Loucy (cell line): Measurements from ENCODE around the gene CXorf49B.
"Not testable (repeated sequence)": the region's sequence is repeated elsewhere in the genome, so short reads cannot be mapped to it uniquely, and the experiment has no call there.

Experiments
- H2AFZ ChIP-seq: fragments of 200-600 bp; sonication (generic); 2 replicates; pipeline ENCODE4 v1.6.0; 2016; ENCODE audit warnings: antibody characterized with exemption, mild to moderate bottlenecking, low read length, moderate library complexity
- H3F3A ChIP-seq: fragments of 200-600 bp; 2 replicates; pipeline ENCODE4 v1.6.0; 2016; ENCODE audit warnings: antibody characterized with exemption, low read depth, mild to moderate bottlenecking
- H3K27me3 ChIP-seq: fragments of 200-600 bp; sonication (generic); 2 replicates; pipeline ENCODE4 v1.6.1; 2014; ENCODE audit warnings: low read length, mild to moderate bottlenecking; ENCODE audit not compliant: insufficient read depth, poor library complexity, severe bottlenecking
- H3K36me3 ChIP-seq: fragments of 200-600 bp; sonication (generic); 2 replicates; pipeline ENCODE4 v1.6.1; 2016; ENCODE audit warnings: low read length; ENCODE audit not compliant: insufficient read depth
- H3K4me1 ChIP-seq: fragments of 200-600 bp; sonication (generic); 2 replicates; pipeline ENCODE4 v1.5.1; 2014; ENCODE audit warnings: low read length, mild to moderate bottlenecking; ENCODE audit not compliant: insufficient read depth, poor library complexity, severe bottlenecking
- H3K4me2 ChIP-seq: fragments of 200-600 bp; sonication (generic); 2 replicates; pipeline ENCODE4 v1.6.0; 2014; ENCODE audit warnings: antibody characterized with exemption, low read length, low read depth, mild to moderate bottlenecking; ENCODE audit not compliant: poor library complexity, severe bottlenecking
- H3K4me3 ChIP-seq: fragments of 200-600 bp; sonication (generic); 2 replicates; pipeline ENCODE4 v1.5.1; 2014; ENCODE audit warnings: low read length, mild to moderate bottlenecking, mixed read lengths; ENCODE audit not compliant: poor library complexity, severe bottlenecking
- H3K79me2 ChIP-seq: fragments of 200-600 bp; sonication (generic); 2 replicates; pipeline ENCODE4 v1.6.1; 2014; ENCODE audit warnings: low read length; ENCODE audit not compliant: insufficient read depth
- H3K9ac ChIP-seq: fragments of 200-600 bp; sonication (generic); 2 replicates; pipeline ENCODE4 v1.6.0; 2014; ENCODE audit warnings: mild to moderate bottlenecking, low read depth, low read length, moderate library complexity; ENCODE audit not compliant: poor library complexity, severe bottlenecking
- H3K9me2 ChIP-seq: fragments of 200-600 bp; sonication (generic); replicated peaks from 2 replicates; pipeline ENCODE4 v1.6.1; 2016; ENCODE audit warnings: low read depth, low read length, mixed read lengths
- H3K9me3 ChIP-seq: fragments of 200-600 bp; sonication (generic); 2 replicates; pipeline ENCODE4 v1.6.1; 2014; ENCODE audit warnings: mild to moderate bottlenecking, antibody characterized with exemption, low read length, low read depth; ENCODE audit not compliant: insufficient read depth
- H4K20me1 ChIP-seq: fragments of 200-600 bp; sonication (generic); 2 replicates; pipeline ENCODE4 v1.6.0; 2014; ENCODE audit warnings: antibody characterized with exemption, low read length, mild to moderate bottlenecking; ENCODE audit not compliant: insufficient read depth, poor library complexity, severe bottlenecking
- CTCF ChIP-seq: fragments of 200-600 bp; sonication (generic); conservative IDR thresholded peaks from 2 replicates; pipeline ENCODE4 v1.5.1; 2014; ENCODE audit warnings: mild to moderate bottlenecking, antibody characterized with exemption, low read length
- EZH2phosphoT487 ChIP-seq: fragments of 200-600 bp; IDR thresholded peaks from 2 replicates; pipeline ENCODE4 v1.6.1; 2018; ENCODE audit warnings: antibody characterized with exemption, mild to moderate bottlenecking, moderate library complexity, borderline replicate concordance

The CXorf49B gene

GRCh38 chrX:71783569-71784347 lies 20.6 kb downstream of the CXorf49B start:
- not testable (repeated sequence) for H3K36me3 ChIP-seq, H3K27me3 ChIP-seq, H3K4me2 ChIP-seq, H3K9me3 ChIP-seq, H4K20me1 ChIP-seq, H3K4me3 ChIP-seq, H3F3A ChIP-seq, H3K4me1 ChIP-seq, H3K9me2 ChIP-seq, H2AFZ ChIP-seq, H3K9ac ChIP-seq, H3K79me2 ChIP-seq

- H3K9me2 ChIP-seq, H2AFZ ChIP-seq, H3K27me3 ChIP-seq, H3K4me3 ChIP-seq, H3K36me3 ChIP-seq, H3K9ac ChIP-seq, H3K4me1 ChIP-seq, H4K20me1 ChIP-seq, H3K9me3 ChIP-seq, H3K79me2 ChIP-seq, H3K4me2 ChIP-seq, H3F3A ChIP-seq: not testable (repeated sequence)
Measured at GRCh38 chrX:71784348-71784983, 21.3 kb downstream of the CXorf49B start.

- not testable (repeated sequence) for H2AFZ ChIP-seq, H3K4me3 ChIP-seq, H4K20me1 ChIP-seq, H3K9me3 ChIP-seq, H3K4me2 ChIP-seq, H3K36me3 ChIP-seq, H3K79me2 ChIP-seq, H3F3A ChIP-seq, H3K4me1 ChIP-seq, H3K27me3 ChIP-seq, H3K9me2 ChIP-seq, H3K9ac ChIP-seq
Measured at GRCh38 chrX:71806450-71806849, 43.3 kb downstream of the CXorf49B start.

- TF ChIP-seq CTCF, result no peak
- TF ChIP-seq EZH2phosphoT487, result no peak
- no peaks in the 10 kb centered on the region for H3K9me2 ChIP-seq
- no peaks in the 10 kb centered on the region for H3K4me1 ChIP-seq
- H3K9ac ChIP-seq, result no peak overlapping the region
- H3K79me2 ChIP-seq, result no peaks in the 10 kb centered on the region
- H3K4me3 ChIP-seq, result no peak overlapping the region
- H4K20me1 ChIP-seq, result no peaks in the 10 kb centered on the region
- H3K4me2 ChIP-seq, result no peak overlapping the region
- H2AFZ ChIP-seq, result no peak overlapping the region
- H3F3A ChIP-seq, result no peaks in the 10 kb centered on the region
- H3K9me3 ChIP-seq, result no peaks in the 10 kb centered on the region
- H3K27me3 ChIP-seq, result no peaks in the 10 kb centered on the region
- H3K36me3 ChIP-seq, result no peaks in the 10 kb centered on the region
Measured at GRCh38 chrX:71809886-71810285, 46.7 kb downstream of the CXorf49B start.
